HG03025 (cell line): ENCODE data around the gene SART1.
"Not testable (repeated sequence)": the region's sequence is repeated elsewhere in the genome, so short reads cannot be mapped to it uniquely, and the experiment has no call there.

Experiments used
- ATAC-seq: cut with Tn5 transposase; IDR thresholded peaks from one replicate; pipeline ENCODE4 v1.9.1; 2021; ENCODE audit warnings: mild to moderate bottlenecking, moderate library complexity; ENCODE audit not compliant: unreplicated experiment, low FRiP score

SART1 gene

GRCh38 chr11:65931773-65932557, 29.6 kb upstream of the SART1 start:
- ATAC-seq, result no peak

DNA sequence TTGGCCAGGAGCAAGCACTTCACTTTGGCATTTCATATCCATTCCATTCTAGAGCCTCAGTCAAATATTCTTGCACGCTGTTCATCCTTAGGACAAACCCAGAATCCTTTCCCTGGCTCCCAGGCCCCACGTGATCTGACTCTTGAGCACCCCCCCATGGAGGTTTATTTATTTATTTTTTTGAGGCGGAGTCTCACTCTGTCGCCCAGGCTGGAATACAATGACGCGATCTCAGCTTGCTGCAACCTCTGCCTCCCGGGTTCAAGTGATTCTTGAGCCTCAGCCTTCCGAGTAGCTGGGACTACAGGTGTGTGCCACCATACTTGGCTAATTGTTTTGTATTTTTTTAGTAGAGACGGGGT, 29.0 kb upstream of the SART1 start:
- no peak for ATAC-seq

DNA sequence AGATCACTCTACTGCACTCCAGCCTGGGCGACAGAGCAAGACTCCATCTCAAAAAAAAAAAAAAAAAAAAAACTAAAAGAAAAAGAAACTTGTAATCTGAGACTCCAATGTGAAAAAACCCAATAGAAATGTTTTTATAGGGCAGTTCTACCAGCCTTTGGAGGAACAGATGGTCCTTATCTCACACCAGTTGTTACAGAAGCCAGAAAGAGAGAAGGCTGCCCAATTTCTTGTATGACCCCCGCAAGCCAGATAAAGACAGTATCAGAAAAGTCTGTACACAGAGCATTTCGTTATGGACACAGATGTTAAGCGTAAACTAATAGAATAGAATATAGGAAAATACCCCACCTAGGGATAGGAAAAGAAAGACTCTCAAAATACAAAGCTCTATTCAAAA, 27.5 kb upstream of the SART1 start:
- ATAC-seq, result no peak

DNA sequence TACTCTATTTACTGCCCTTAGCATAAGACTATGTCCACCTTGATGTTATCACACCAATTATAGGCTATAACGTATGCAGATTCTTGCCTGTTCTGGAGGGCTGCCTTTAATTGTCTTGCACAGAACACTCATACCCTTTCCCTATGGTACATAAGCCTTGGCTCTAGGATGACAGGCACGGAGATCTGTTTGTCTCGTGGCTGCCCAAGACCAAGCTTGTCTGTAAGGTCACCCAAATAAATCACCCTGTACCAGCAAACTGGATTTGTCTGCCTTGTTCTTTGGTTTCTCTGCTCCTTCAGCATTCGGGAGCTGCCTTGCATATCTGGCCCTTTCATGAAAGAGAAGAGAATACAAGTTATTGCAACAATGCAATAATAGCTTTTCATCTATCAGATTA, 23.8 kb upstream of the SART1 start:
- ATAC-seq, result no peak

- no peak for ATAC-seq
Measured at GRCh38 chr11:65941720-65942310, 19.7 kb upstream of the SART1 start.

DNA sequence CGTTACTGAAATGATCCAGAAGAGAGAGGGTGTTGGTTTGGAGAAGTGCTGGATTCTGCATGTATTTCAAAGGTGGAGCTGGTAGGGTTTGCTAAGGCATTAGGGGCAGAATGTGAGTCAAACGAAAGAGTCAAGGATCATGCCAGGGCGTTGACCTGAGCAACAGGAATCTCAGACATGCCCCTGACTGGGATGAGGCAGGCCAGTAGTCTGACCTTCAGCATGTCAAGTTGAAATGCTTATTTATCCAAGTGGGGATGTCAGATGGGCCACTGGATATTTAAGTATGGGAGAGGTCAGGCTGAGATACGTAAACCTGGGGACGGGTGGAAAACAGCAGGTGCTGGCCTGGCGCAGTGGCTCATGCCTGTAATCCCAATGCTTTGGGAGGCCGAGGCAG, 19.0 kb upstream of the SART1 start:
- no peak for ATAC-seq

DNA sequence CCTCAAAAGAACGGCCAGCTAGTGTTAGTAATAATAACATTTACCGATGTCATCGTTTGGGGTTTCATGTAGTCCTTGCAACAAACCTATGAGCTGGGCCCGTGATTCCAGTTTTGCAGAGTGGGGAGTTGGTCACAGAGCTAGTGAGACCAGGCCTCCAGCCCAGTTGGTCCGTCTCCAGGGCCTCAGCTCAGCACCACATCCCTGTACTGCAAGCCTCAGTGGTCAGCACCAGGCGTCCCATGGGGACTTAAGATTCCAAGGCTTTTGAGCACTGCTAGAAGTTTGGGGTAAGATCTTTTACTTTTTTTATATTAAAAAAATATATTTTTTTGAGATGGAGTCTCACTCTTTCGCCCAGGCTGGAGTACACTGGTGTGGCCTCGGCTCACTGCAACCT, 17.3 kb upstream of the SART1 start:
- ATAC-seq, result no peak

DNA sequence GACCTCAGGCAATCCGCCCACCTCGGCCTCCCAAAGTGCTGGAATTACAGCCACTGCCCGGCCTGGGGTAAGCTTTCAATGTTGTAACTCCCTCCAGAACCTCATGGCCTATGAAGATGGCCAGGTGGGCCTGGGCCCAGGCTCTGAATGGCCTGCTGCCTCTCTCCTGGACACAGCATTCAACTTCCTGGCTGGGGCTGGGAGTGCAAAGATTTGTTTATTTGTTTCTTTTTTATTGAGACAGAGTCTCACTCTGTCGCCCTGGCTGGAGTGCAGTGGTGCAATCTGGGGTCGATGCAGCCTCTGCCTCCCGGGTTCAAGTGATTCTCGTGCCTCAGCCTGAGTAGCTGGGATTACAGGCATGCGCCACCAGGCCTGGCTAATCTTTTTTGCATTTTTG, 16.8 kb upstream of the SART1 start:
- no peak for ATAC-seq

- no peak for ATAC-seq
Measured at GRCh38 chr11:65945430-65945911, 16.1 kb upstream of the SART1 start, which contains the start of gene TSGA10IP. Gene TSGA10IP, plus strand, starts transcription at chr11:65945480. Its CDS starts 196 bp downstream, at chr11:65945676.

GRCh38 chr11:65945941-65946558, 15.5 kb upstream of the SART1 start:
- ATAC-seq, result no peak

DNA sequence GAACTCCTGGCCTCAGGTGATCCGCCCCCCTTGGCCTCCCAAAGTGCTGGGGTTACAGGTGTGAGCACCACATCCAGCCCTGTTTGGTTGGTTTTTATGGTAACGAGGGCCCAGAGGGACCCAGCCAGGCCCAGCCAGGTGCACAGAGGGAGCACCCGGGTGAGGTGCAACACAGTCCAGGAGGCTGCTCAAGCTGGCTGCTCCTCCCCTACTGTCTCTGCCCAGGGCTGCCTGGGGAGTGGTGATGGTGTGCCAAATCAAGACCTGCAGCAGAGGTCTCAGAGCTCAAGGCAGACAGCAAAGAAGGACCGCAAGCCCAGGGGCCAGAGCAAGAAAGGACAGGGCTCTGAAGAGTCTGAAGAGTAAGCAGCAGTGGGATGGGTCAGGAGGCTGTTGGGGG, 14.9 kb upstream of the SART1 start:
- ATAC-seq, result no peak

- no peak for ATAC-seq
Measured at GRCh38 chr11:65947133-65947532, 14.4 kb upstream of the SART1 start.

GRCh38 chr11:65947603-65948125, 13.9 kb upstream of the SART1 start:
- ATAC-seq, result no peak

- ATAC-seq, result not testable (repeated sequence)
Measured at GRCh38 chr11:65950711-65951110, 10.8 kb upstream of the SART1 start.

DNA sequence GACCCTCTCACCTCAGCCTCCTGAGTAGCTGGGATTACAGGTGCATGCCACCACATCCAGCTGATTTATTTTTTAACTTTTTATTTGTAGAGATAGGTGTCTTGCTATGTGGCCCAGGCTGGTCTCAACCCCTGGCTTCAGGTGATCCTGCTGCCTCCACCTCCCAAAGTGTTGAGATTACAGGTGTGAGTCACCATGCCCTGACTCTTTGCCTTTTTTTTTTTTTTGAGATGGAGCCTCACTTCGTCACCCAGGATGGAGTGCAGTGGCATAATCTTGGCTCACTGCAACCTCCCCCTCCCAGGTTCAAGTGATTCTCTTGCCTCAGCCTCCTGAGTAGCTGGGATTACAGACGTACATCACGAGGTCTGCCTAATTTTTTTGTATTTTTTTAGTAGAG, 9.9 kb upstream of the SART1 start:
- not testable (repeated sequence) for ATAC-seq

DNA sequence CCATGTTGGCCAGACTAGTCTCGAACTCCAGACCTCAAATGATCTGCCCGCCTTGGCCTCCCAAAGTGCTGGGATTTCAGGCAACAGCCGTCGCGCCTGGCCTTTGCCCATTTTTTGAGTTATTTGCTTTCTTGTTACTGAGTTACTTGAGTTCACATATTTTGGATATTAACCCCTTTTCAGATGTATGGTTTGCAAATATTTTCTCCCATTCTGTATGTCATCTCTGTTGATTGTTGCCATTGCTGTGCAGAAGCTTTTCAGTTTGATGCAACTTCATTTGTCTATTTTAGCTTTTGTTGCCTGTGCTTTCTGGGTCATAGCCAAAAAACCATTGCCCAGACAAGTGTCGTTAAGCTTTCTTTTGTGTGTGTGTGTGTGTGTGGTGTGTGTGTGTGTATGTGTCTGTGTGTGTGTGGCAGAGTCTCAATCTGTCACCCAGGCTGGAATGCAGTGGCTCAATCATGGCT, 9.4 kb upstream of the SART1 start:
- no peak for ATAC-seq

DNA sequence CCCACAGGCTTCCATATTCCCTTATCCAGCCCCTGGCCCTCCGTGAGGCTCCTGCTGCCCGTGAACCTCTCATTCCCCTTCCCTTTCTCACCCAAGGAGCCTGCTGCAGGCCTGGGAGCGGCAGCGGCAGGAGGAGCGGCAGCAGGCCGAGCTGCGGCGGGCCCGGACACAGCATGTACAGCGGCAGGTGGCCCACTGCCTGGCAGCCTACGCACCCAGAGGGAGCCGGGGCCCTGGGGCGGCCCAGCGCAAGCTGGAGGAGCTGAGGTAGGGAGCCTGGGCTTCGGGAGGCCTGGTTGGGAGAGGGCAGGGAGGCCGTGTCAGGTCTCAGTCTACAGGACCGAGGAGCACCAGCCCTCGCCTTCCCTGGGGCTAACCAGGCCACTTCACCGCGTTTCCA, 8.1 kb upstream of the SART1 start:
- ATAC-seq, result no peak

DNA sequence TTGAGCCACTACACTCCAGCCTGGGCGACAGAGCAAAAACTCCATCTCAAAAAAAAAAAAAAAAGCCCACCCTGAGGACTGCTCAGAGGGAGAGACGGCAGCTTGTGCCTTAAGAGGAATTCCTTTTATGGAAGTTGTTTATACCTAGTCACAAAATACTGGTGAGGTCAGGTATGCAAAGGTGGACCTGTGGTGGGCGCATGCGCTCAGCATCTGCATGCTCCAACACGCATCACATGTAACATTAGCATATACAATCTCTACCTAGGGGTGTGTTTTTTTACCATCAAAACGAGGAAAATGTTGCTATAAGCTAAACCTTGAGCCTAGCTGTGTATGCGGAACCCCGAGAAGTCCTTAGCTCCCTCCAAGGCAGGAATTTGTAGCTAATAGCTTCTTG, 6.8 kb upstream of the SART1 start:
- ATAC-seq, result no peak

DNA sequence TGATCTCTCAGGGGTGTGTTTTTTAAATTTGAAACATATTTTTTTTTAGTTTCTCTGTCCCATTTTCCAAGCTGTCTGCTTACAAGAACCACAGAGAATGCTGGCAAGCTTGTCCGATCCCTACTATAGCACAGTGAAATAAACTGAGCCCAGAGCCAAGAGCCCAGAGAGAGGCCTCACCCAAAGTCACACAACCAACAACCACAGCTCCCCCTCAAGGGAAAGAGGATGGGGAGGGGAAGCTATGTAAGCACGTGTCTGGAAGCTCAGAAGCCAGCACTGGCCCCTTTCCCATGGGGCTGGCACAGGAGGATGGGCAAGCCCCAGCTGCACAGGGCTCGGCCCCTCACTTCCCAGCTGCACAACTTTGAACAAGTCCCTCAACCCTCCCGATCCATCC, 3.2 kb upstream of the SART1 start:
- no peak for ATAC-seq

- ATAC-seq, result no peak
Measured at GRCh38 chr11:65958774-65959420, 2.6 kb upstream of the SART1 start.

GRCh38 chr11:65960824-65961266, 689 bp upstream of the SART1 start:
- no peak for ATAC-seq
